Hindlimb muscle (tissue), 1 donor: ENCODE results near the gene NHSL1. TPM values are rescaled to one million over a fixed set of nuclear protein-coding genes. Genes with fewer than 3 reads are reported as not detected.
"Not testable (repeated sequence)": the region's sequence is repeated elsewhere in the genome, so short reads cannot be mapped to it uniquely, and the experiment has no call there.

Experiments used
- DNase-seq: peaks from one replicate; pipeline ENCODE4 v3.0.0-alpha.2; 2013
- polyA plus RNA-seq: library from polyadenylated mRNA; unstranded; fragments of 120-200 nt; gene quantifications from one replicate; pipeline ENCODE4 v1.2.1, GENCODE V29; 2013; ENCODE audit not compliant: insufficient read length

The NHSL1 gene
- polyA plus RNA-seq, 1 donor: 37.3 TPM

GRCh38 chr6:138456401-138456790 lies 42.9 kb downstream of the NHSL1 start:
- no peak for DNase-seq

DNA sequence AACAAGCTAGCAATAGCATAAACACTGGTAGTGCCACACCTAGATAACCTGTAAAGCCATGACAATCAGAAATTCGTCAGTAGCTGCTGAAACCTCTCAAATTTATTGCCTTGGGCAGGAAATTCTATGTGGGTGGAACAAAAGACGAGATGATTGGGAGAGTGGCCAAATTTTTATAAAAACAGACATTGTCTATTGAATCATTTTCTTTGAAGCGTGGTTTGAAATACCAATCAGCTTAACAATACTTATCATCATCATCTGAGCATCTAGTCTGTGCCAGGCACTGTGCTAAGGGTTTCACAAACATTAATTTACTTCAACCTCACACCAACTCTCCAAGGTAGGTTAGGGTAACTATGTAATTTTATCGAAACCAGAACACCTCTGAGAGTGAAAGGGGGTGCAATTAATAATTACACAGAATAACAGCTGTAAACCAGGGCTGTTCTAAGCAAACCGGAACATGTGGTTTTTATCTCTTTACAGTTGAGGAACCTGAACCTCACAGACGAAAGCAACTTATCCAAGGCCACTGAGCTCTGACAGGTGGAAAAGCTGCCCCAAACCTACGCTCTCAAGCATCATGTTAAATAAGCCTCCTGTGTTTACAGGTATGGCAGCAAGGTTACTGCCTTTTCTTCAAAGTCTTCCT lies 43.4 kb downstream of the NHSL1 start:
- DNase-seq: no peak

DNA sequence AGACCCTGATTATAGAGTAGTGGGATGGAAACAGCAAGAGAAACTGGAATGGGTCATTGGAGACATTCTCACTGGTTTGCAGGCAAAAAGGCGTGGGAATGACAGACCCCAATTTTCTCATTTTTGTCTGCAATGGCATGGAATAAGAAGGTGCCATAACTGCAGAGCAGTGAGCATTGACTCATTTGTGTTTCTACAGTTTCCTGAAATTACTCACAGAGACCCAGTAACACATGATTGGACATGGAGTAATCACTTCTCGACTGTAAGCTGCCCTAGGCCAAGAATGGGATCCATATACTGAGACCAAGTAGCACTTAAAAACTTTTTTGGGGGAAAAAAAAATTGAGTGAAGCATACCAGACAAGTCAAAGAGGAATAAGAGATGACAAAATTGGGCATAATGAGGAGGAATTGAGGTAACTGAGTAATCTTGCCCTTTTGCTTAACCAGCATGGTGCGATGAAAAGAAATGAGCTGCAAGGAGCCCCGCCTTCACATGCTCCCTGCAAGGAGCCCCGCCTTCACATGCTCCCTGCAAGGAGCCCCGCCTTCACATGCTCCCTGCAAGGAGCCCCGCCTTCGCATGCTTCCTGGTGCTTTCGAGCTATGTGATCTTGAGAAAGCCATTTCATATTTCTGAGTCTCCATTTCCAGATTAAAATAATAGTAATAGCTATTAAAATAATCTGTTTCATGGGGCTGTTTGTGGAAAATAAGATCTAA lies 44.1 kb downstream of the NHSL1 start:
- no peak for DNase-seq

DNA sequence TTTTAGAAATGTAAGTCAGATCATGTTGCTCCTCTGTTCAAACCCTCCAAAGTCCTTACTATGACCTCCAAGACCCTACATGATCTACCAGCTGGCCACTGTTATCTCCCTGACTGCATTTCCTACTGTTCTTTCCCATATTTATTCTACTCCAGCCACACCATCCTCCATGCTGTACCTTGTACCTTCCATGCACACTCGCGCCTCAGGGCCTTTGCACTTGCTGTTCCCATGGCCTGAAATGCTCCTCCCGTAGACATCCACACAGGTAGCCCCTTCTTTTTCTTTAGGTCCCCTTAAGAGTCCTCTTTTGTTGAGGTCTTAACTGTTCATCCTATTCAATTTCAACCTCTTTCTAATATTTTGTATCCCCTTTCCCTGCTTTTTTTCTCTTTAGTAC lies 48.3 kb downstream of the NHSL1 start:
- DNase-seq: no peak

- DNase-seq: no peak
Observed at GRCh38 chr6:138450445-138450844, 48.8 kb downstream of the NHSL1 start.

DNA sequence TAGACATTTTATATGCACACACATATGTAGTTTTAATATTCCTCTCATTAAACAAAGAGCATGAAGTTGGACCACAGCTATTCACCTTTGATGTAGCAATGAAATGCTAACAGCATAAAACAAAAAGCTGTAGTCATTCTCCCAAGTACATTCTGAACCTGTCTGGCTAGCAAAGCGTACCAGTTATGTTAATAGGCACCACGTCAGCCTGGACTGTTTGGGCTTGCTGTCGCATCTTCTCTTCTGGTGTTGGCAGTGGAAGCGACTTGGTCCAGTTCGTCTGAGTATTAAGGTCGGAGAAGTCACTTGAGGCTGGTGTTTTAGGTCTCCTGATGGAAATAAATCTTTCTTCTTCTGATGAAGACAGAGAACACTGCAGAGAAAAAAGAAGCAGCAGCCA lies 52.5 kb downstream of the NHSL1 start:
- DNase-seq: no peak

DNA sequence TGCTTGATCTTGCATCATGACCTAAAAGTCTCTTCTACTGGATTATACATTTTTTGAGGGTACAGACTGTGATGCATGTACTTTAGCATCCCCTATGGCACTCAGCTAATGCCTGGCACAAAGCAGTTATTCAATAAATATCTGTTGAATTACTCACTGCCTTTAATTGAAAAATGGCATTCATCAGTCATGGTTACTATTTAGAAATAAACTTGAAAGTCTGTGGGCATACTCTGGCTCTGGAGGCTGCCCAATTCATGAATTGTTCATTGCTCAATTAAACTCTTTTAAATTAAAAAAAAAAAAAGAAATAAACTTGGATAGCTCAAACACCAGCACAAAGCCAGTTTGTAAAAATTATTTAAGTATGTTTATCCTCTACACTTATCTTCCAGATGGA lies 55.3 kb downstream of the NHSL1 start:
- no peak for DNase-seq

DNA sequence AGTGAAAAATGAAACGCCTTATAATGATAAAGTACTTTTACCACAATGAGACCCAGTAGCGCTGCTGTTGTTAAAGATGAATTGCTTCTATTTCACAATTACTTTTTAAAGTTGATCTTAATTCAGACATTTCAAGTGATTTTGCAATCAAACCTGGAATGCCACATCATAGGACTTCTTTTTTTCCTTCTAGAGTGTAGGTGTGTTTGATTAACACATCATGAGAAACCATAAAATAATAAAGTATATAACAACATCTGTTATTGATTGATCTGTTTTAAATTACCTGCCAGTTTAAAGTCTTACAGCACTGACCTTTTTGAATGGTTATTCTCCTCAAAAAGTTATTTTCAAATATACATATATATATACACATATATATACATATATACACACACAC lies 56.6 kb downstream of the NHSL1 start:
- no peak for DNase-seq

DNA sequence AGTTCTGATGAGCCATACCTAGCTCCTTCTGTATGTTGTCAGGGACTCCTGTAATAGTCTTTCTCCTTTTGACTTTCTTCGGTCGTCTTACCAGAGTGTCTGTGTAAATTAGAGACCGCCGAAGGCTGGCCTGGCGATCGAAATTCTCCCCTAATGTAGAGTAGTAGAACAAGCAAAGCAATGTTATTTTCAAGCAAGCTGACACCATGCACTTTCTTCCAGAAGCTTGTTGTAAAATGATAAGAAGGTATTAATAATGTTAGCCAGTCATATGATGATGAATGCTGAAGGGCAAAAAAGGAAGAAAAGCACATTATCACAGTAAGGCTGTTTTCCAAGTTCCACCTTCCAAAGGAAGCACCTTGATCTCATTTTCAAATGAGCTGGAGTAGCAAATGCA lies 57.3 kb downstream of the NHSL1 start:
- DNase-seq: no peak

- DNase-seq: no peak
Observed at GRCh38 chr6:138440758-138441357, 58.4 kb downstream of the NHSL1 start.

DNA sequence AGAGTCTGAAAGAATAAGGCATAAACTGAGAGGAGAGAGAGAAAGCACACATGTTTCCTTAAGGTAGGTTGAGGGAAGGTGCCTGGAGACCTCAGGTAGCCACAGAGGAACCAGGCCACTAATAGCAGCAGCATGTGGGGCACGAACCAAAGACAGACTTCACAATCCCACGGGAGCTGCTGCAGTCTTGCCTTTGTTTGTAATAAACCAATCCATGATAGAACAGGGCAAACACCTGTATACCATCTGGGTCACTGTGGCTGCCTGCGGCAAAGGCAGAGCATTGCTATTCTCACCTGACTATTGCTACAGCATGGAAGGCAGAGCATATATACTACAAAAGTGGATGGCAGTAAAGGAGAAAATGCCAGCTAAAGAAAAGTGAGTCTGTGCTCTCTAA lies 59.0 kb downstream of the NHSL1 start:
- DNase-seq: no peak

GRCh38 chr6:138439546-138439945 lies 59.7 kb downstream of the NHSL1 start:
- no peak for DNase-seq

- no peak for DNase-seq
Observed at GRCh38 chr6:138434925-138435324, 64.4 kb downstream of the NHSL1 start.

DNA sequence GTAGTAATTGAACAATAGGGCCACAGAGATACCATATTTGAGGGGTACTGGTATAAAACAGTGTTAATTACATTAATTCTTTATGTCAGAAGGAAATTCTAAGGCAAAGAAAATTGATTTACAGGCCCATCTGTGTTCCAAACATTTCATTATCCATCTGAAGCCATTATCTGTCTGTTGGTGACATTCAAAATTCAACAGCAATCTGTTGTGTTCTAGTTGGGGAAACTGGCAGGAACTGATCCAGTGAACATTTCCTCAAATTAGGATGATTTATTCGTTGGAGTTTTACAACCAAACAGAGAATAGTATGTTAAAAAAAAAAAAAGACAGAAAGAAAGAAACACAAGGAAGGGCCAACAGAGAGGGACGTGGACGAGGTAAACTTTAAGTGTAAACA lies 65.2 kb downstream of the NHSL1 start:
- no peak for DNase-seq

DNA sequence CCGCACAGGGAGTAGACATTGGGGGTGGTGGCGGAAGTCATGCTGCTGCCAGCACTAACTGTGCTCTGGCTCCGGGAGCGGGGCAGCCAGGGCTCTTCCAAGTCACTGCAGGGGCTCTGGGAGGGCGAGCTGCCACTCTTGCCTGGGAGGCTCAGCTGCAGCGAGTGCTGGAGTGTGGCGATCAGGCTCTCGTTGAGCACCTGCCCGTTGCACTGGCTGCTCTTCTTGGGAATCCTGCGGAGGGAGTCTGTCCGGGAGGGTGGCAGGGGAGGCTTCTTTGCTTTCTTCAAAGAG lies 67.3 kb downstream of the NHSL1 start:
- no peak for DNase-seq

DNA sequence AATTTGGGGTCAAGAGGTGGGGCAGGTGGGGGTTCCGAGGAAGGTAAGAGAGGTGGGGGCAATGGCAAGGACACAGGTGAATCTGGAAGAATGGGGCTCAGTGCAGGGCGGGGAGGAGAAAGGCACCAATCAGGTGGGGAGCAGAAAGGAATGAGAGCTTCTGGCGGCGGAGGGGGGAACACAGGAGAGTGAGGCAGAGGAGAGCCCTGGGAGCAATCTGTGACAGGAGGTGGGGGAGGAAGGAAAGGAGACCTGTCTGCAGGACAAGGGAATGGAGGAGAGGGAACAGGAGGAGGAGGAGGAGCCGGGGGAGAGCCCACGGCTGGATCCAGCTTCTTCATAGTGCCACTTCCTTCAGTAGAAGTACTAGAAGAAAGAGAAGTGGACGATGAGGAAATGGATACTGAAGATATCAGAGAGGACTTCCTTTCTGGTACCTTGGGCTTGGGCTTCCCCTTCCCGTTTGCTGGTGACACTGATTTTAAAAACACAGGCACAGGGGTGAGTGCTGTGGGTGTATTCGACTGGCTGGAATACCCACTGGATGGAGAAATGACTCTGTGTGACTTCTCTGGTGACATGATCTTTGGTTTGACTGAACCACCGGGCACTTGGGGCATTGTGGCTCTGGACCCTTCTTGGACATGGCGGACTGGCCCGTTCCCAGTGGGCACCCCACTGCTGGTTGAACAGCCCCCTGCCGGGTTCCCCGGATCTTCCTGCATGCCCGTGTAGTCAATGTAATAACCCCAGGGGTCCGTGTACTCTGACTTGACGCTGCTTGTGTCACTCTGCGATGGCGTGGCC lies 67.8 kb downstream of the NHSL1 start:
- DNase-seq: no peak

DNA sequence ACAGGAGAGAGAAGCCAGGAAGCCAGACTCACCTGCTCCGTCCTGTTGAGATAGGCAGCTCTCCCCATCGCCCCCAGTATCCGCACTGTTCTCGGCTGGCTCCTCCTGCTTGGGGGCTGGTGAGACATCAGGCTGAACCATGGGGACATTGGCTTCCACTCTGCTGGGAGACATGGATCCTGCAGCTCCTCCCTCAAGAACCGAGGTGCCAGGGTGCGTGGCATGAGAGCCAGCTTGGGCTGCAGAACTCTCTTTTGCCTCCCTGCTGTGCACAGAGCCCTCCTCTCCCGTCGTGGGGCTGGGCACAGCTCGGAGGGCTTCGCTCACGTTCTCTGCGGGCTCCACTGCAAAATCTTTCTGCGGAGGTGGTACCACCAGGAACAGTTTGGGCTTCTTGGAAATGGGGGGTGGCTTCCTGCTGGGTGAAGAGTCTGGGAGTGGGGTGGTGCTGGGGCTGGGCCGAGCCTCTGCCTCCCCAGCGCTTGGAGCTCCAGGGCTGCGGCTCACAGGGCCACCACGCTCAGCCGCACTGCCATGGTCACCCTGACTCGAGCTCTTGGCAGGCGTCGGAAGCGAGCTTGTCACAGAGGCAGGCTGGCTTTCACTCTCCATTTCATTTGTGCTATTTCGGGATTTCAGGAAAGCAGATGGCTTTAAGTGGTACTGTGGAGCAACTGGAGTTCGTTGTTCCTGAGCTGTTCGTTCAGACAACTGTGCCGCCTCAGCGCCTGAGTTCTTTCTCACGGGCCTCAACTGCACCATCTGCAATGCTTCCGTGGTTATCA lies 68.7 kb downstream of the NHSL1 start:
- no peak for DNase-seq

DNA sequence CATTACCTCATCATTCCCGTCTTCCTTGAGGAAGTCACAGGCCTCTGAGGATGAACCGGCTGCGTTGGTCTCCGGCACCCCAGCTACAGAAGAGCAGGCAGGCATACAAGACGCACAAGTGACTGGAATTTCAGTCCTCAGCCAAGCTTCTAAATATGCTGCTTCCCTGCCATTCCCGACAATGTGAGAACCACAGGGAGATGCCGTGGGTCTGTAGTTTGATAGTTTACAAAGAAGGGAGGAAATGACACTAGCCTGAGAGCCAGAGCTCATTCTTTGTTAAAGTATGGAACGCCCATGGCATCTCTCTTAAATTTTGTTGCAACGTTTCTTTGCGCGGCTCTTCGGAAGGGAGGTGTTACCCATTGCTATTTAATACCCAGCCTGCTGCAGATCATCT lies 69.5 kb downstream of the NHSL1 start:
- DNase-seq: no peak

DNA sequence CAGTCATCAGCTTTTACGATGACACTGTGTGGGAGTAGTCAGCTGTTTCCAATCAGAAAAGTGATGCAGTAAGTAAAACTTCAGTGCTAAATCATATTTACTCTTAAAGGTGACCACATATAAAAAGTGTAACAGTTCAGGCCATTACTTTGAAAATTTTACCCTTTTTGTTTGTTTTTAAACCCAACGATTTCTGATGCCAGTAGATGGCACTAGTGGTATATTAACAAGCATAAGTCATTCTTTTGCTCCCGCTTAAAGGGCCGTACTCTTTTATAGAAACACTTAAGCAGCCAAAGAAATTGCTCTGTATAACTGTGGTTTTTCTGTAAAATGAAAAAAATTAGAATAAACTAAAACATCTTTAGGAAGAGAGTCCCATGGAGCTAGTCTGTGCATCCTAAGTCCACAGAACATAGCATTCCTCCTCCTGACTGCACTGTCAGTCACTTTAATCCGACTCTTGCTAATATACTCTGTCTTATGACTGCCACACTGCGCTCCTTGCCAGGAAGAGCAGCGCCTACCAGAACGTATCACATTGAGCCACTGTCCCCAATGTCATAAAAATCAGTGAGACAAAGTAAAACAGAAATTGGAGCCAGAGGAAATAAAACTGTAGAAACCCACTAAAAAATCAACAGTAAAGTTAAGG lies 70.2 kb downstream of the NHSL1 start:
- DNase-seq: peak; percentile 49

- no peak for DNase-seq
Observed at GRCh38 chr6:138427701-138428100, 71.6 kb downstream of the NHSL1 start.

- no peak for DNase-seq
Observed at GRCh38 chr6:138426500-138427123, 72.7 kb downstream of the NHSL1 start.

DNA sequence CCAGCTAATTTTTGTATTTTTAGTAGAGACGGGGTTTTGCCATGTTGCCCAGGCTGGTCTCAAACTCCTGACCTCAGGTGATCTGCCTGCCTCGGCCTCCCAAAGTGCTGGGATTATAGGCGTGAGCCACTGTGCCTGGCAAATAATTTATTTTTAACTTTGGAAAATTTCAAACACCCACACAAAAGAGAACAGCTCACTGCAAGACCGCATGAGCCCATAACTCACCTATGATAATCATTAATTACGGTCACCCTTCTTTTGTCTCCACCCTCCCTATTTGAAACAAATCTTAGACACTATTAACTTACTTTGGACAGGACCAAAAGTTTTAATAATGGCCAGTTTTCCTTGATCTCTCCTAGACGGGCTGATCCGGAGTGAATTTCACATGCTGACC lies 74.0 kb downstream of the NHSL1 start:
- DNase-seq: not testable (repeated sequence)
